Measurements from ENCODE around the gene MCRIP1.

Gene MCRIP1

DNA sequence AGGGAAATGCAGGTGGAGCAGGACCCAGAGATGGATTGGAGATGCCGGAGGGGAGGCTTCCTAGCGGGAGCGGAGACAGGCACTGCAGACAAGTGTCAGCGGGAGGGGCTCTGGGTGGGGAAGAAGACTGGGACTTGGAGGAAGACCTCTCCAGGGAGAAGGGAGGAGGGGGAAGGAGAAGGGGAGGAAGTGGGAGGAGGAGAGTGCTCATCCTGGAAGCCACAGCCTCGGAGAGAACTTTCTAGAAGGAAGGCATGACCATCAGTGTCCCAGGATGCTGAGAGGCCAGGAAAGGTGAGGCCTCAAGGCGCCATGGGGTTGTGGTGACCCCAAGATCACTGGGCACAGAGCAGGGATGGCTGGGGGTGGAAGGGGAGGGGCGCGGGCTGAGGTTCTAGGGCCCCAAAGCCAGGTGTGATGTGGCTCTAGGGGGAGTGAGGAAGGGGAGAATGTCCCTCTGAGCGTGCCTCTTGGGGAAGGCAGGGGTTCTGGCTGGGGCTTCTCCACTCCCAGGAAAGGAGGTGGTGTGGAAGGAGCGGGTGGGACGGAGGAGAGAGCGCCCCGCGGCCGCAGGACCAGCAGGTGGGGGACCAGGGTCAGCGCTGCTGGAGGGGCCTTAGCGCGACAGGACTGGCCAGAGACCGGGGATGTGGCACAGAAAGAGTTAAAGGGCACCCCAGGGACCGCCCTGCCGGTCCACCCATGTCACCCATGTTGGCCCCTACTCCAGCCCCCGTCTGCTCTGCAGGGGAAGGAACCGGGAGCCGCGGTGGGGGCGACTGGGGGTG is 30.0 kb downstream of the MCRIP1 start:
- DNase-seq = no peak

DNA sequence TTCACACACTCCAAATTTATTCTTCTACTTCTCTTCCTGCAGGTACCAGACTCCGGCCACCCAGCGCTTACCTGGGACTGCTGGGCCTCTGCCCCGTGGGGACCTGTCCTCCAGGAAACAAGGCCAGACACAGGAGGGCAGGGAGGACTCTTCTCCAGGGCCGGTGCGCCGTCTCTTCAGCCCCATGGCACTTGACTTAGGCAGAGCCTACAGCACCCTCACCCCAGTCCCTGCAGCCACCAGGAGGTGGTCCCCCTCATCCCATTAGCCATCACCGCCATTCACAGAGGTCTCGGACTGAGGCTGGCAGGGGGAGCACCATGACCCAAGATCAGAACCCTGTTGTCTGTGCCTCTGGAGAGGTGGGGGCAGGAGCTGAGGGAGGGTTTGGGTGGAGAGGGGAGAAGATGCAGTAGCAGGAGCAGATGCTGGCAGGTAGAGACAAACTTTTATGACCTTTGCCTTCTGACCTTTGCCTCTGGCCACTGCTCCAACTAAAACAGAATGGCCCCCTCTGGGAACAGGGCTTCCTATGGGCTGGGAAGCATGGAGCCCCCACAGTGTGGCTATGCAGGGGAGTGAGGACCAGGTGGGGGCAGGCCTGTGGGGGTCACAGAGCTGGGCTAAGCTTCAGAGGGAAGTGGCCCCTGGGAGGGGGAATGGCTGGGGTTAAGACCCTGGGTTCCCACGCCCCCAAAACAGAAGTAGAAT is 30.9 kb downstream of the MCRIP1 start:
- DNase-seq = no peak

DNA sequence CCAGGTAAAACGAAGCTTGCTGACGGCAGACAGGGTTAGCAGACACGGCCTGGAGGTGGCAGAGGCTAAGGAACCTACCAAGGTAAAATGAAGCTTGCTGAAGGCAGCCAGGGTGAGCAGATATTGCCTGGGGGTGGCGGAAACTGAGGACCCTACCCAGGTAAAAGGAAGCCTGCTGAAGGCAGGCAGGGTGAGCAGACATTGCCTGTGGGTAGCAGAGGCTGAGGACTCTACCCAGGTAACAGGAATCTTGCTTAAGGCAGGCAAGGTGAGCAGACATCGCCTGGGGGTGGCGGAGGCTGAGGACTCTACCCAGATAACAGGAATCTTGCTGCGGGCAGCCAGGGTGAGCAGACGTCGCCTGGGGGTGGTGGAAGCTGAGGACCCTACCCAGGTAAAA is 31.8 kb downstream of the MCRIP1 start:
- no peak for DNase-seq

DNA sequence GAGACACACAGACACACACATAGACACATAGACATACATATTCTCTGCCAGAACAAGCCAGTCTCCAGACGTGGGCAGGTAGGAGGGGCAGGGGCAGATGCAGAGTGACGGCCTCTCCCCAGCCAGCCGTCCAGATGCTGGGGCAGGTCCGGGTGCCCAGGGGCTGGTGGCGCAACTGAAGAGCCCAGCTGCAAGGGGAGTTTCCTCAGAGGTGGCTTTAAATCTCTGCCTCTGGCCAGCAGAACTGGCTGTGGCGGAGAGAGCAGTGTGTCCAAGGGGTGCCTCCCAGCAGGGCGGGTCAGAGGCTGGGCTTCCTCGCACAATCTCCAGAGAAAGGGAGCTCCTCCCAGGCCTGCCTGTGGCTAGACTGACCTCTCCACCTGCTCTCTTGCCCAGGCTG is 38.6 kb downstream of the MCRIP1 start:
- DNase-seq = no peak

DNA sequence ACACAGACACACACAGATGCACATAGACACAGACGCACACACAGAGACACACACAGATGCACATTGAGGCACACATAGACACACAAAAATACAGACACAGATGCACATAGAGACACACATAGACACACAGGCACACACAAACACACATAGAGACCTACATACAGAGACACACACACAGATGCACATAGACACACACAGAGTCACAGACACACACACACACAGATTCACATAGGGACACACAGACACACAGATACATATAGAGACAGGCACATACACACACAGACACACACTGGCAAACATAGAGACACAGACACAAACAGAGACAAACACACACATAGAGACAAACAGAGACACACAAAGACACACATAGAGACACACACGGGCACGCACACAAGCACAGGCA is 39.0 kb downstream of the MCRIP1 start:
- no peak for DNase-seq

DNA sequence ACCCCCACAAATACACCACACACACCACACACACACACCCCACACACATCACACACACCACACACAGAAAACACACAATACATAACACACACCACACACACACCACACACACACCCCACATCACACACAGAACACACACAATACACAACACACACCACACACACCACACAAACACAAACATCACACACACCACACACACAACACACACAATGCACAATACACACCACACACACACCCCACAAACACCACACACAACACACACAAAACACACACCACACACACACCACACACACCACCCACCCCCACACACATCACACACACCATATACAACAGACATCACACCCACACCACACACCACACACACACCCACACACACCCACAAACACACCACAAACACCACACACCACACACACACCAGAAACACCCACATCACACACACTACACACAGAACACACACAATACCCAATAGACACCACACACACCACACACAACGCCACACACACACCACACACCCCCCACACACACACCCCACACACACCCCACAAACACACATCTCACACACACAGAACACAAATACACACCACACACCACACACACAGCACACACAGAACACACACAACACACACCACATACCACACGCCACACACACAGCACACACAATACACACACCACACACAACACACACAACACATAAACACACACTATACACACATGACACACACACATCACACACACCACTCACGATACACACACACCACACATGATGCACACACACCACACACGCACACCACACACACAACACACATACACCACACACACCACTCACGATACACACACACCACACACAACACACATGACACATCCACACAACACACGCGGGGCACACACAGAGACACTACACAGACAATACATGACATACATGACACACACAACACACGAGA is 40.1 kb downstream of the MCRIP1 start:
- DNase-seq = no peak
